H1 (cell line): ENCODE results near the gene STX12. TPM values are rescaled to one million over a fixed set of nuclear protein-coding genes. Genes with fewer than 3 reads are reported as not detected.

Experiments
- CTCF ChIA-PET: fragments of 300-600 bp; sonication (Branson Sonifier 250); formaldehyde crosslinking; loops from one replicate; lab custom pipeline; 2021; ENCODE audit not compliant: partially characterized antibody; lab: Charles Lee
- POLR2A ChIA-PET: fragments of 300-600 bp; sonication (Branson Sonifier 250); formaldehyde crosslinking; loops from one replicate; lab custom pipeline; 2021; ENCODE audit warnings: inconsistent platforms; ENCODE audit not compliant: partially characterized antibody; lab: Charles Lee
- DNase-seq, 2 experiments: peaks; one replicate each; pipeline versions ENCODE4 v3.0.0 to v3.0.0-alpha.2; 2010 to 2022; ENCODE audit warnings: low spot score in 2 of 2, low read depth in 1 of 2, mixed read lengths in 1 of 2
- FAIRE-seq: peaks from 2 replicates; lab custom pipeline; 2011; peaks lifted over from hg19 to GRCh38; lab: Jason Lieb, UNC
- H2AFZ ChIP-seq: 2 replicates; pipeline ENCODE4 v1.8.1; 2012; ENCODE audit warnings: low read length, inconsistent platforms
- H2AK5ac ChIP-seq: 2 replicates; pipeline ENCODE4 v1.6.1; 2013; ENCODE audit warnings: low read depth, low read length
- H2BK120ac ChIP-seq: replicated peaks from 2 replicates; pipeline ENCODE3; 2013; ENCODE audit warnings: low read depth, low read length, inconsistent platforms
- H2BK12ac ChIP-seq: 2 replicates; pipeline ENCODE4 v1.6.1; 2013; ENCODE audit warnings: low read depth, low read length
- H2BK15ac ChIP-seq: 2 replicates; pipeline ENCODE4 v1.6.1; 2013; ENCODE audit warnings: low read length
- H2BK20ac ChIP-seq: 2 replicates; pipeline ENCODE4 v1.6.1; 2013; ENCODE audit warnings: low read length
- H2BK5ac ChIP-seq: 2 replicates; pipeline ENCODE4 v1.6.1; 2013; ENCODE audit warnings: low read depth, low read length
- H3K14ac ChIP-seq: 2 replicates; pipeline ENCODE4 v1.6.1; 2013; ENCODE audit warnings: inconsistent platforms; ENCODE audit not compliant: insufficient read length
- H3K18ac ChIP-seq: 2 replicates; pipeline ENCODE4 v1.6.1; 2013; ENCODE audit warnings: low read length; ENCODE audit errors: extremely low read depth
- H3K23ac ChIP-seq: 2 replicates; pipeline ENCODE4 v1.6.1; 2013; ENCODE audit warnings: inconsistent platforms; ENCODE audit not compliant: insufficient read length
- H3K23me2 ChIP-seq: 2 replicates; pipeline ENCODE4 v1.6.1; 2013; ENCODE audit warnings: low read depth, low read length
- H3K27ac ChIP-seq: 2 replicates; pipeline ENCODE4 v1.6.1; 2011; ENCODE audit warnings: low read depth, low read length, inconsistent platforms
- H3K27me3 ChIP-seq, 4 experiments: replicated peaks in 1 of 4; 1 replicate in 1 of 4; 2 replicates in 3 of 4; pipeline versions ENCODE4 v1.6.1 to v1.8.1; 2011 to 2013; ENCODE audit warnings: low read length in 3 of 4, mild to moderate bottlenecking in 3 of 4, inconsistent platforms in 2 of 4, mixed read lengths in 2 of 4, moderate library complexity in 1 of 4; ENCODE audit not compliant: control insufficient read depth in 3 of 4, insufficient read depth in 3 of 4; ENCODE audit errors: extremely low read depth in 1 of 4
- H3K36me3 ChIP-seq, 4 experiments: 2 replicates each; pipeline versions ENCODE4 v1.6.1 to v1.8.1; 2011 to 2013; ENCODE audit warnings: mild to moderate bottlenecking in 4 of 4, low read length in 3 of 4, moderate library complexity in 2 of 4, control low read depth in 1 of 4, inconsistent platforms in 1 of 4; ENCODE audit not compliant: insufficient read depth in 4 of 4, control insufficient read depth in 2 of 4
- H3K4ac ChIP-seq: replicated peaks from 2 replicates; pipeline ENCODE3; 2013; ENCODE audit warnings: low read length, low read depth, mixed read lengths, inconsistent platforms; ENCODE audit not compliant: insufficient read length
- H3K4me1 ChIP-seq, 4 experiments: replicated peaks in 1 of 4; 1 replicate in 1 of 4; 2 replicates in 3 of 4; pipeline versions ENCODE4 v1.6.1 to v1.8.1; 2011 to 2013; ENCODE audit warnings: low read length in 3 of 4, inconsistent platforms in 2 of 4, mixed read lengths in 1 of 4; ENCODE audit not compliant: insufficient read depth in 4 of 4, control insufficient read depth in 3 of 4
- H3K4me2 ChIP-seq, 2 experiments: 2 replicates each; pipeline versions ENCODE4 v1.6.1 to v1.8.1; 2011 to 2013; ENCODE audit warnings: low read depth in 2 of 2, low read length in 2 of 2, control low read depth in 1 of 2, inconsistent platforms in 1 of 2, mild to moderate bottlenecking in 1 of 2; ENCODE audit not compliant: insufficient read depth in 1 of 2
- H3K4me3 ChIP-seq, 4 experiments: fragments of 200-600, 300-600 bp in 1 of 4; sonication (generic), shearing (Covaris generic), sonication (Bioruptor Twin) in 1 of 4; 2 replicates each; pipeline versions ENCODE4 v1.5.1 to v1.8.1; 2011 to 2016; ENCODE audit warnings: low read length in 4 of 4, low read depth in 3 of 4, control low read depth in 2 of 4, inconsistent platforms in 2 of 4, mild to moderate bottlenecking in 2 of 4, mixed read lengths in 1 of 4, moderate library complexity in 1 of 4; ENCODE audit not compliant: insufficient read depth in 2 of 4; ENCODE audit errors: extremely low read depth in 1 of 4
- H3K56ac ChIP-seq: replicated peaks from 2 replicates; pipeline ENCODE3; 2013; ENCODE audit warnings: low read depth, mild to moderate bottlenecking, mixed read lengths, low read length, inconsistent platforms; ENCODE audit not compliant: insufficient read length
- H3K79me1 ChIP-seq: 2 replicates; pipeline ENCODE4 v1.6.1; 2013; ENCODE audit warnings: low read depth, low read length, control low read depth
- H3K79me2 ChIP-seq, 2 experiments: 2 replicates each; pipeline versions ENCODE4 v1.6.1 to v1.8.1; 2012 to 2013; ENCODE audit warnings: low read length in 2 of 2, mild to moderate bottlenecking in 2 of 2, inconsistent platforms in 1 of 2; ENCODE audit not compliant: insufficient read depth in 2 of 2, control insufficient read depth in 1 of 2
- H3K9ac ChIP-seq, 4 experiments: replicated peaks in 1 of 4; 1 replicate in 1 of 4; 2 replicates in 3 of 4; pipeline versions ENCODE4 v1.6.1 to v1.8.1; 2011 to 2013; ENCODE audit warnings: low read depth in 3 of 4, low read length in 3 of 4, control low read depth in 2 of 4, mild to moderate bottlenecking in 2 of 4, moderate library complexity in 2 of 4, inconsistent platforms in 1 of 4; ENCODE audit errors: extremely low read depth in 1 of 4
- H3K9me3 ChIP-seq, 2 experiments: 2 replicates each; pipeline versions ENCODE4 v1.6.1 to v1.8.1; 2012 to 2013; ENCODE audit warnings: mild to moderate bottlenecking in 2 of 2, moderate library complexity in 2 of 2, control low read depth in 1 of 2, inconsistent platforms in 1 of 2, low read depth in 1 of 2, low read length in 1 of 2, mixed read lengths in 1 of 2; ENCODE audit not compliant: insufficient read depth in 2 of 2
- H4K20me1 ChIP-seq, 2 experiments: replicated peaks in 1 of 2; 2 replicates each; pipeline versions ENCODE3 to v1.8.1; 2011 to 2013; ENCODE audit warnings: inconsistent platforms in 2 of 2, low read length in 2 of 2, mild to moderate bottlenecking in 1 of 2; ENCODE audit not compliant: insufficient read depth in 2 of 2, control insufficient read depth in 1 of 2
- H4K5ac ChIP-seq: 2 replicates; pipeline ENCODE4 v1.6.1; 2013; ENCODE audit warnings: low read length, low read depth, mixed read lengths, inconsistent platforms; ENCODE audit not compliant: insufficient read length
- H4K8ac ChIP-seq: 2 replicates; pipeline ENCODE4 v1.8.0; 2013; ENCODE audit warnings: mild to moderate bottlenecking, moderate library complexity, low read length, inconsistent platforms; ENCODE audit not compliant: insufficient read depth; ENCODE audit errors: extremely low read depth
- H4K91ac ChIP-seq: replicated peaks from 2 replicates; pipeline ENCODE3; 2013; ENCODE audit warnings: low read length, mixed read lengths, inconsistent platforms; ENCODE audit not compliant: insufficient read length
- EP300 ChIP-seq, 2 experiments: IDR thresholded peaks; 1 replicate in 1 of 2; 2 replicates in 1 of 2; pipeline ENCODE4 v1.6.1; 2011 to 2012; ENCODE audit warnings: low read depth in 2 of 2, low read length in 2 of 2, mild to moderate bottlenecking in 2 of 2, borderline replicate concordance in 1 of 2, inconsistent platforms in 1 of 2, moderate library complexity in 1 of 2
- PHF8 ChIP-seq: fragments of 200-600 bp; sonication (generic); conservative IDR thresholded peaks from 2 replicates; pipeline ENCODE4 v1.7.1; 2012; ENCODE audit warnings: low read depth, mild to moderate bottlenecking, inconsistent platforms, low read length, moderate library complexity
- RAD21 ChIP-seq, 2 experiments: IDR thresholded peaks in 1 of 2; conservative IDR thresholded peaks in 1 of 2; 2 replicates each; pipeline ENCODE4 v1.6.1; 2011; ENCODE audit warnings: low read depth in 2 of 2, low read length in 2 of 2, improper control_type of control experiment in 1 of 2, inconsistent platforms in 1 of 2, mild to moderate bottlenecking in 1 of 2, moderate library complexity in 1 of 2
- SUZ12 ChIP-seq: fragments of 200-600 bp; sonication (generic); IDR thresholded peaks from 2 replicates; pipeline ENCODE4 v1.6.1; 2012; ENCODE audit warnings: mild to moderate bottlenecking, inconsistent platforms, low read length, moderate library complexity, mixed read lengths
- WGBS, 2 experiments: shearing (Covaris generic) in 1 of 2; methylation state at CpG; one replicate each; pipeline versions ENCODE4 v1.1.6 to v1.1.7; 2013 to 2015; ENCODE audit warnings: low lambda C conversion rate in 2 of 2, mixed read lengths in 2 of 2, inconsistent platforms in 1 of 2, low coverage in 1 of 2, missing lambda C conversion rate in 1 of 2; ENCODE audit not compliant: insufficient replicate concordance in 2 of 2, insufficient coverage in 1 of 2, insufficient read length in 1 of 2; ENCODE audit errors: extremely low coverage in 1 of 2, missing lambda C conversion rate in 1 of 2; 5-methylcytosine and 5-hydroxymethylcytosine counted together
- polyA plus RNA-seq, 7 experiments: library from polyadenylated mRNA; depleted of rRNA in 3 of 7; stranded (reverse) in 5 of 7; unstranded in 2 of 7; fragments of >200 nt in 5 of 7; fragments of 200-250 nt in 2 of 7; gene quantifications; 1 replicate in 5 of 7; 2 replicates in 1 of 7; 4 replicates in 1 of 7; pipeline versions ENCODE4 v1.2.1 to v1.2.3, GENCODE V29; 2011 to 2013; ENCODE audit warnings: missing spikeins in 2 of 7, mixed read lengths in 2 of 7
- total RNA-seq: library from RNA; stranded (reverse); fragmentation: NEBNext Ultra II Directional; extraction: Animal tissue kit (Norgen Biotek cat#: 25700); gene quantifications from 2 replicates; pipeline ENCODE4 v1.2.1, GENCODE V29; 2021

The STX12 gene
- total and polyA plus RNA-seq, 2 of the 8 experiments (the other 6 are each of a cell fraction or from before 2014, with no cell fraction given) = 3.7 to 11.0 TPM

DNA sequence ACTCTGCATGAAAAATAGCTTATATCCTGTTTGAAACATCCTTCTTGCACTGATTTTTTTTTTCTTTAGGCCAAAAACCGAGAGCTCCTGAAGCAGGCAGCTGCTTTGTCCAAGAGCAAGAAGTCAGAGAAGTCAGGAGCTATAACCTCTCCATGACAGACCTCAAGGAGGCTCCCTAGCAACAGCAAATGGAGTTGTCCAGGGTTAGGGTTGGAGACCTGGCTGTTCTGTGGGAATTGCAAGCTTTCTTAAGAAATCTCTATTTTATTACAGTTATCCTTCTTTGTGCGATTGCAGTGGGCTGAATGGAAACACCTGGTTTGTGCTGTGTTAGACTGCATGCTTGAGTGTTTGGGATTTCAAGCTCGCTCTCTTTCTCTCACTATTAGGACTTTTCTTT, 12.6 kb upstream of the STX12 start:
- H3K4me1 ChIP-seq = no peaks in the 10 kb centered on the region
- H3K4ac ChIP-seq = no peak overlapping the region
- no peak overlapping the region for H3K4me2 ChIP-seq
- H3K36me3 ChIP-seq = peaks cover 0 to 16% (median 5%) of the 10 kb centered on the region in 4 experiments; a peak in 5 of 8 replicates
- no peak overlapping the region for H4K5ac ChIP-seq
- no peak overlapping the region for H3K4me3 ChIP-seq
- H3K79me1 ChIP-seq = no peaks in the 10 kb centered on the region
- DNase-seq = no peak
- no peaks in the 10 kb centered on the region for H3K9me3 ChIP-seq
- no peak overlapping the region for H3K9ac ChIP-seq
- H4K20me1 ChIP-seq = peaks cover 0 to 2% of the 10 kb centered on the region in 2 experiments
- 82% methylated on average over 3 of the region's 3 CpGs; no CpG with 5 or more reads in 1 of the 2 experiments for WGBS, 2 experiments
- H3K23ac ChIP-seq = no peak overlapping the region
- H4K91ac ChIP-seq = no peak overlapping the region
- no peaks in the 10 kb centered on the region for H3K79me2 ChIP-seq
- no peak overlapping the region for H3K27ac ChIP-seq
- ChIA-PET CTCF (interaction anchor here (0.7 to 1.5 kb wide), 4 partner anchors 11 to 237 kb away, joined by 3 to 4 read pairs (median 3); no protein-coding TSS in a partner anchor), POLR2A (interaction anchor here (0.9 to 1.2 kb wide), 3 partner anchors 10 to 71 kb away, joined by 3 to 5 read pairs (median 3); no protein-coding TSS in a partner anchor)
- TF ChIP-seq PHF8 (no peak), SUZ12 (no peak), EP300 (IDR thresholded peaks at IDR 0.05; ENCODE audit: borderline replicate concordance in 1 of 2, low read depth in 2 of 2, low read length in 2 of 2) (no peak), RAD21 (IDR thresholded peaks at IDR 0.05 in 1 of 2, conservative IDR thresholded peaks at IDR 0.05 in 1 of 2; ENCODE audit: low read depth in 2 of 2, low read length in 2 of 2) (peak; percentile 5 to 34; a peak in 2 of 4 replicates)
- H2BK15ac ChIP-seq = no peak overlapping the region
- no peak overlapping the region for H2AFZ ChIP-seq
- no peak overlapping the region for H3K56ac ChIP-seq
- FAIRE-seq = no peak
- no peak overlapping the region for H2BK5ac ChIP-seq
- no peaks in the 10 kb centered on the region for H3K23me2 ChIP-seq
- no peaks in the 10 kb centered on the region for H3K27me3 ChIP-seq
- H3K18ac ChIP-seq = no peak overlapping the region
- H2BK12ac ChIP-seq = no peak overlapping the region
- H2BK120ac ChIP-seq = no peak overlapping the region
- no peak overlapping the region for H4K8ac ChIP-seq
- no peak overlapping the region for H3K14ac ChIP-seq
- no peak overlapping the region for H2BK20ac ChIP-seq
- no peak overlapping the region for H2AK5ac ChIP-seq
